ENCODE data around the gene AMMECR1L.

DNA sequence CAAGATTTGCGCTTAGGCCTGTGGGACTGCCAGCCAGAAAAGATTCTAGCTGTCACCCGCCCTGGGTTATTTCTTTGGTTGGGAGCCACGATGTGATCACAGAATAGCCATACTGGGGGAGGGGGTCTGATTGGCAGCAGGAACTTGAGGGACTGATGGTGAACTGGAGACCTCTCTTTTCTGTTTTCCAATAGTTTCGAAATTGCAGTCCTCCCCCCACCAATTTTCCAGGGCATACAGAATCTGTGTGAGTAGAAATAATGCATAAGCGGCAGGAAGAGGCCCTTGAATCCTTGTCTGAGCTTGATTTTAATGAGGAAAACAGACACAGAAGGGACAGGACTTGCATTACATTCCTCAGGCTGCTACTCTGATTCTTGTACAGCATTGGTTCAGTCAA is 25.6 kb downstream of the AMMECR1L start:
- TF ChIP-seq, protein P1, sequence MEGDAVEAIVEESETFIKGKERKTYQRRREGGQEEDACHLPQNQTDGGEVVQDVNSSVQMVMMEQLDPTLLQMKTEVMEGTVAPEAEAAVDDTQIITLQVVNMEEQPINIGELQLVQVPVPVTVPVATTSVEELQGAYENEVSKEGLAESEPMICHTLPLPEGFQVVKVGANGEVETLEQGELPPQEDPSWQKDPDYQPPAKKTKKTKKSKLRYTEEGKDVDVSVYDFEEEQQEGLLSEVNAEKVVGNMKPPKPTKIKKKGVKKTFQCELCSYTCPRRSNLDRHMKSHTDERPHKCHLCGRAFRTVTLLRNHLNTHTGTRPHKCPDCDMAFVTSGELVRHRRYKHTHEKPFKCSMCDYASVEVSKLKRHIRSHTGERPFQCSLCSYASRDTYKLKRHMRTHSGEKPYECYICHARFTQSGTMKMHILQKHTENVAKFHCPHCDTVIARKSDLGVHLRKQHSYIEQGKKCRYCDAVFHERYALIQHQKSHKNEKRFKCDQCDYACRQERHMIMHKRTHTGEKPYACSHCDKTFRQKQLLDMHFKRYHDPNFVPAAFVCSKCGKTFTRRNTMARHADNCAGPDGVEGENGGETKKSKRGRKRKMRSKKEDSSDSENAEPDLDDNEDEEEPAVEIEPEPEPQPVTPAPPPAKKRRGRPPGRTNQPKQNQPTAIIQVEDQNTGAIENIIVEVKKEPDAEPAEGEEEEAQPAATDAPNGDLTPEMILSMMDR (IDR thresholded peaks at IDR 0.05) = no peak
- no peak for TF ChIP-seq POLR2A (IDR thresholded peaks at IDR 0.05)
